Measurements from ENCODE around the gene DYNLT2.
"Not testable (repeated sequence)": the region's sequence is repeated elsewhere in the genome, so short reads cannot be mapped to it uniquely, and the experiment has no call there.

The DYNLT2 gene

GRCh38 chr6:169701954-169702839 is 49.2 kb downstream of the DYNLT2 start, which contains the start of the genes C6orf120 and WDR27:
Gene C6orf120 (plus strand): TSS chr6:169702126. CDS start chr6:169702460, 334 bp downstream.
Gene WDR27 (minus strand): TSS chr6:169702029. CDS start chr6:169689005, 13,024 bp downstream.
- peak within 1 kb of the TSS; percentile 92 for H3K27ac Mint-ChIP-seq
- H3K9me3 Mint-ChIP-seq (ENCODE audit: low read depth): no peaks in the 10 kb centered on the region
- peaks cover 50% of the 10 kb centered on the region for H3K4me1 Mint-ChIP-seq (ENCODE audit: low read depth)
- H3K27me3 Mint-ChIP-seq: no peaks in the 10 kb centered on the region
- H3K36me3 Mint-ChIP-seq: peaks cover 9% of the 10 kb centered on the region
- H3K4me3 Mint-ChIP-seq: peak within 1 kb of the TSS; percentile 95

- Mint-ChIP-seq H3K4me3 (peak overlapping the region; percentile 91), H3K36me3 (peaks cover 8% of the 10 kb centered on the region), H3K27ac (peak overlapping the region; percentile 80), H3K9me3 (ENCODE audit: low read depth) (no peaks in the 10 kb centered on the region), H3K27me3 (no peaks in the 10 kb centered on the region), H3K4me1 (ENCODE audit: low read depth) (peaks cover 47% of the 10 kb centered on the region)
Measured at GRCh38 chr6:169701311-169701953, 49.9 kb downstream of the DYNLT2 start.

GRCh38 chr6:169700296-169700695 is 51.1 kb downstream of the DYNLT2 start:
- peaks cover 39% of the 10 kb centered on the region for H3K4me1 Mint-ChIP-seq (ENCODE audit: low read depth)
- H3K9me3 Mint-ChIP-seq (ENCODE audit: low read depth): no peaks in the 10 kb centered on the region
- H3K4me3 Mint-ChIP-seq: peak overlapping the region; percentile 91
- H3K27me3 Mint-ChIP-seq: no peaks in the 10 kb centered on the region
- H3K36me3 Mint-ChIP-seq: peaks cover 10% of the 10 kb centered on the region
- H3K27ac Mint-ChIP-seq: no peak overlapping the region

GRCh38 chr6:169697115-169697514 is 54.3 kb downstream of the DYNLT2 start:
- not testable (repeated sequence) for H3K27me3 Mint-ChIP-seq; H3K27ac Mint-ChIP-seq; H3K4me3 Mint-ChIP-seq; H3K9me3 Mint-ChIP-seq (ENCODE audit: low read depth)
- peaks cover 16% of the 10 kb centered on the region for H3K4me1 Mint-ChIP-seq (ENCODE audit: low read depth)
- peaks cover 18% of the 10 kb centered on the region for H3K36me3 Mint-ChIP-seq

- H3K27ac Mint-ChIP-seq: no peak overlapping the region
- peaks cover 29% of the 10 kb centered on the region for H3K36me3 Mint-ChIP-seq
- no peaks in the 10 kb centered on the region for H3K9me3 Mint-ChIP-seq (ENCODE audit: low read depth)
- H3K27me3 Mint-ChIP-seq: no peaks in the 10 kb centered on the region
- H3K4me3 Mint-ChIP-seq: no peak overlapping the region
- H3K4me1 Mint-ChIP-seq (ENCODE audit: low read depth): peaks cover 12% of the 10 kb centered on the region
Measured at GRCh38 chr6:169695131-169695530, 56.2 kb downstream of the DYNLT2 start.

DNA sequence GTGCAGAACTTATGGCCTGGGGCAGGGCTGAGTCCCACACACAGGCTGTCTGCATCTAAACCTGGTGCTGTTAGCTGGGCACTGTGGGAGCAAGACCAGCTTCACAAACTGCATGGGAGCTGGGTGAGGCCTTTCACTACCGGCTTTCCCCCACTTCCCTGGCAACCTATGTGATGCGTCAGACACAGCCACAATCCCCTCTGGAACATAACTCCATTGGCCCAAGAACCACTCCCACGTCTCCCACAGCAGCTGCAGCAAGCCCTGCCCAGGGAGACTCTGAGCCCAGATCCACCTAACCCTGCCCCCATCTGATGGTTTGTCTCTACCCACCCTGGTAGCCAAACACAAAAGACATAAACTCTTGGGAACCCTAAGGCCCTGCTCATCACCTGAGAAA is 58.9 kb downstream of the DYNLT2 start:
- H3K4me1 Mint-ChIP-seq (ENCODE audit: low read depth): peaks cover 2% of the 10 kb centered on the region
- no peak overlapping the region for H3K27ac Mint-ChIP-seq
- H3K27me3 Mint-ChIP-seq: no peaks in the 10 kb centered on the region
- no peak overlapping the region for H3K4me3 Mint-ChIP-seq
- H3K36me3 Mint-ChIP-seq: peaks cover 39% of the 10 kb centered on the region
- no peaks in the 10 kb centered on the region for H3K9me3 Mint-ChIP-seq (ENCODE audit: low read depth)

DNA sequence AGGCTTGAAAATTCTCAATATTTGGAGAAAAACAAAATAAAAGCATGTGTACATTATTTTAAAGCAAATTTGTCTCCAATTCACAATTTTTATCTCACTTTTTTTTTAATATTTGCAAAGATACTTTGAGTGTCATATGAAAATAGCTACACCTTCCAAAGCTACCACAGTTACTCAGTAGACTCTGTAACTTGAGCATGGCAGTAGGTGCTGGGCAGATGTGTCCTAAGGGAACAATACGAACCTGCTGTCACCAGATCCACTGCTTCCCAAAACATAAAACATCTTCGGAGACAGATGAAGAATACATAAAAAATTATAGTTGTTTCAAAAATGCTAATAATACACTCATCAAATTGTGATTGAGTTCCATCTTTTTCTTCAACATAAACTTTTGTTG is 60.1 kb downstream of the DYNLT2 start:
- Mint-ChIP-seq H3K4me3 (no peak overlapping the region), H3K27me3 (no peaks in the 10 kb centered on the region), H3K4me1 (ENCODE audit: low read depth) (peaks cover 2% of the 10 kb centered on the region), H3K27ac (no peak overlapping the region), H3K36me3 (peaks cover 50% of the 10 kb centered on the region), H3K9me3 (ENCODE audit: low read depth) (peaks cover 8% of the 10 kb centered on the region)
